GM19397 (cell line): ENCODE measurements around the gene SLC26A3.
A peak's percentile ranks its signal among the peaks of the same experiment; 100 is the strongest.

Experiments
- ATAC-seq: cut with Tn5 transposase; IDR thresholded peaks from one replicate; pipeline ENCODE4 v1.9.1; 2021; ENCODE audit warnings: mild to moderate bottlenecking, moderate library complexity; ENCODE audit not compliant: unreplicated experiment

The SLC26A3 gene

GRCh38 chr7:107751113-107751512, 51.9 kb downstream of the SLC26A3 start:
- no peak for ATAC-seq

- ATAC-seq, result no peak
Measured at GRCh38 chr7:107746006-107746405, 57.0 kb downstream of the SLC26A3 start.

DNA sequence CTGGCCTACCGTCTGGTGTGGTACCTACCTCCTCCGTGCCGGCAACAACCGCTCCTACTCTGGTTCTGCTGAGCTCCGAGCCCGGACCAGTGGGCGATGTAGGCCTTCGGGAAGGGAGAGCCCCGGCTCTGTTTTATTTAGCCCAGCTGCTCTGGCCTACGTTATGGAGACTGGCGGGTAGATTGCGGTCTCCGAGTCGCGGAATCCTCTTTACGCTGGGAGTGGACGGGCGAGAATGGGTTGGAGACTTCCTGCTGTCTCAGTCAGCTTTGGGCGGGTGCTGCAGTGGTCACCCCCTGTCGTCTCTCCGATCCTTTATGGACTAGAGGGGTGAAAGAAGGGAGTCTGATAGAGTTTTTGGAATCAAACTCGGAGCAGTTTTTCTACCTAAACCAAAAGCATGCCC, 58.7 kb downstream of the SLC26A3 start:
- peak; percentile 39 for ATAC-seq

GRCh38 chr7:107743567-107744344, 59.3 kb downstream of the SLC26A3 start, which contains the start of gene CBLL1:
Gene CBLL1 (plus strand): TSS chr7:107744142. CDS start chr7:107744164, 22 bp downstream.
- ATAC-seq, result peak; percentile 91

GRCh38 chr7:107742678-107743566, 60.1 kb downstream of the SLC26A3 start:
- peak; percentile 34 for ATAC-seq

DNA sequence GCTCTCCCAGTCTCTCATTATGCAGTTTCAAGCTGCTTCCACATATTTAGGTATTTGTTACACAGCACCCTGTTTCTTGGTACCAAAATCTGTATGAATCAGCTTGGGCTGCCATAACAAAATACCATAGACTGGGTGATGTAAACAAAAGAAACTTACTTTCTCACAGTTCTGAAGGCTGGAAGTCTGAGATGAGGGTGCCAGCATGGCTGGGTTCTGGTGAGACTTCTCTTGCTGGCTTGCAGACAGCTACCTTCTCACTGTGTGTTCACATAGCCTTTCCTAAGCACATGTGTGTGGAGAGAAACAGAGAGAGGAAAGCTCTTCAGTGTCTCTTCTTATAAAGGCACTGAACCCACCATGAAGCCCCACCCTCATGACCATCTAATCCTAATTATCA, 74.7 kb downstream of the SLC26A3 start:
- no peak for ATAC-seq

DNA sequence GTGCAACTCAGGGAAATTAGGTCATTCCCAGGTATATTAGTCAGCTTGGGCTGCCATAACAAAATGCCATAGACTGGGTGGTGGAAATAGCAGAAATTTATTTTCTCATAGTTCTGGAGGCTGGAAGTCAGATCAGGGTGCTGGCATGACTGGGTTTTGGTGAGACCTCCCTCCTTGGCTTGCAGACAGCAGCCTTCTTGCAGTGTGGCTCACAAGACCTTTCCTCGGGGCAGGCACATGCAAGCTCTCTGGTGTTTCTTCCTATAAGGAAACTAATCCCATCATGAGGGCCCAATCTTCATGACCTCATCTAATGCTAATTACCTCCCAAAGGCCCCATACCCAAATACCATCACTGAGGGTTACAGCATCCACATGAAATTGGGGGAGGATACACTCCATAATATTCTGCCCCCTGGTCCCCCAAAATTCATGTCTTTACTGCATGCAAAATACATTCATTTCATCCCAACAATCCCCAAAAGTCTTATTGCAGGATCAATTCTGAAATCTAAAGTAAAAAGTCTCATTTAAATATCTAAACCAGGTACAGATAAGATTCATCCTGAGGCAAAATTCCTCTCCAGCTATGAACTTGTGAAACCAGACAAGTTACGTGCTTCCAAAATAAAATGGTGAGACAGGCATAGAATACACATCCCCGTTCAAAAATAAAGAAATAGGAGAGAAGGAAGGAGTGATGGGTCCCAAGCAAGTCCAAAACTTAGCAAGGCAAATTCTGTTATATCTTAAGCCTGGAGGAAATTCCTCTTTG, 76.5 kb downstream of the SLC26A3 start:
- ATAC-seq, result no peak

DNA sequence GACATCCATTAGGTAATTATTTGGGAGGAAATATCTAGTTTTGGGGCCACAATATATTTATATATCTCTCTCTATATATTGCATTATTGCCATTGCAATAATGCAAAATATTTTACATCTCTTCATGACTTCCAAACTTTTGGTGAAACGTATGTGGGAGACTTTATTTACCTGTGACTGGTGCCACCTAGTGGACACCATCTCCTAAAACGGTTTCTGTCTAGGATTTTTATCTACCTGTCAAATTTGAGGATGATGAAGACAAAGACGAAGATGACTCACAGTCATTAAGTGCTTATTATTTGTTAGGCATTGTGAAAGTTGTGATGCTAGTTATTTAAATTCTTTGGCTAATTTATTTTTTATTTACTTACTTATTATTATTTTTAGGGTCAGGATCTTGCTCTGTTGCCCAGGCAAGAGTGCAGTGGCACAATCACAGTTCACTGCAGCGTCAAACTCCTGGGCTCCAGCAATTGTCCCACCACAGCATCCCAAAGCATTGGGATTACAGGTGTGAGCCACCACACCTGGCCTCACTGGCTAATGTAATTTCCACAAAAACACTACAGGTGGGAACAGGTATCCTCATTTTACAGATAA, 77.8 kb downstream of the SLC26A3 start:
- ATAC-seq, result no peak

GRCh38 chr7:107723255-107723654, 79.8 kb downstream of the SLC26A3 start:
- no peak for ATAC-seq

DNA sequence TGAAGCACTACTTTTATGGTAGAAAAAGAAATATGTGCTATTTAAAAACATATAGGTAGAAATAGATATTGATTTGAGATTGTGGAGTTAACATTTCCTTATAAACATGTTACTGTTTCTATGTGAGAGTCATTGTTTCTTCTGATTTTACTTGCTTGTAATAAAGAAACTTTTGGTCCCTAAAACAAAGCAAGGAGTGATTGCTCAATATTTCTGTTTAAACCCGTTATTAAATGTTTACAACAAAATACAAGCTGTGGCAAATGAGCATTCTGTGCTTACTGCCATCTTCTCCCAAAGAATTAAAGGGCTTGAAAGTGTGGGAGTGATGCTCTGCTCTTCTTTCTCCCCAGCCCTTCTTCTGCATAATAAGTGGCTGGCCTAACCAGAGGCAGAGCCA, 81.7 kb downstream of the SLC26A3 start:
- no peak for ATAC-seq

DNA sequence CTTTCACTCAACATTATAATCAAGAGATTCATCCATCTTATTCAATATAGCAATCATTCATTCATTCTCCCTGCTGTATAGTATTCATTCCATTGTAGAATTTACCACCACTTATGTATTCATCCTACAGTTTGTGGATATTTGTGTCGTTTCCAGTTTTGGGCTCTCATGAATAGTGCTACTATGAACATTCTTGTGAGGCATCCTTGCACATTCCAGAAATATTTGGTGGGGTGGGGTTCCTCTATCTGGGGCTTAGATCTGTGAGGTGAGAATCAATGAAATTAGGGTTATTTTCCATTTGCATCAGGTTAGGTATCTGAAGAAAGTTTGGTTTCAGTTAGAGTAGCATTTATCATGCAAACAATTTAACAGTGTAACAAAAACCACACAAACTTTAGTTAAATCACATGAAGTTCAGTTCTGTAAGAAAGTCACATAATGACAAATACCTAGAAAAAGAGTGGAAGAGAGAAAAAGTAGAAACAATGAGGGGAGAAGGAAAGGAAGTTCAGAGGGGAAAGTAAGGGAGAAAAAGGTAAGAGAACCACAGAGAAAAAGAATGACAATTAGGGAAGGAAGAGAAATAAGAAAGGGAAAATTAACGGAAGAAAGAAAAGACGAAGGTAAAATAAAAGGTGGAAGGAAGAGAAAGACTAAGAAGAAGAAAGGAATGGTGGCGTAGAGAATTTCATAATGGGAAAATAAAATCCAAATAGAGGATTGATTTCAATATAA, 84.4 kb downstream of the SLC26A3 start:
- ATAC-seq, result no peak

GRCh38 chr7:107715531-107715930, 87.5 kb downstream of the SLC26A3 start:
- no peak for ATAC-seq
